C4-2B (cell line): ENCODE data around the gene TMCO4.

Experiments used
- ZFX ChIP-seq: fragments of 450-650 bp; IDR thresholded peaks from 2 replicates; pipeline ENCODE4 v1.6.1; 2017
- TF ChIP-seq, protein P1 (sequence below): fragments of 450-650 bp; conservative IDR thresholded peaks from 2 replicates; pipeline ENCODE4 v1.5.1; 2017; ENCODE audit warnings: mild to moderate bottlenecking

DNA sequence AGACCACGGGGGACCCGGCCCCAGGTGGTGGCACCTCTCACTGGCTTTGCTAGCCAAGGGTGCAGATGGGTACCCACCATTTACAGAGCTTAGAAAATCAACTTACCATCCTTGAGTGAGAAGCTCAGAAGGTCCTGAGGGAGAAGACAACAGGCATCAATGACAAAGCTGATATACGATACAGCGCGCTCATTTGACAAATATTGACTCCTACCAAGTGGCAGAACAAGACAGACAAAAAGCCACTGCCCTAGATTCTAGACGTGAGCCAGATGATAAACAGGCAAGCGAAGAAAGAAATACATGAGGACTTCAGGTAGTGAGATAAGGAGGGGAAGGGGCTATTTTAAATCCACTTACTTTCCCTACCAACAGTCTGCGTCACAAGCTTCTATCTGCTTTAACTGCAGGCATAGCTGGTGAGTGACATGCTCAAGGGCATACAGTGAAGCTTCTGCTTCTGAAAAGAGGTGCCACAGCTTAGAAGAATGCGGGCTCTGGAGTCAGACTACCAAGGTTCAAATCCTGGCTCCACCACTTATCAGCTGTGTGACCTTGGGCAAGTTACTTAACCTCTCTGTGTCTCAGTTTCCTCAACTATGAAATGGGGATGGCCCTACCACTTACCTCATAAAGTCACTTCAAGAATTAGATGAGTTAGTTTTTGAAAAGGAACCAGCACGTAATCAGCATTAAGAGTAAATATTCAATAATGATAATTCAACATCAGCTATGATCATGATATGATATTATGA, 29.1 kb downstream of the TMCO4 start:
- TF ChIP-seq, protein P1, sequence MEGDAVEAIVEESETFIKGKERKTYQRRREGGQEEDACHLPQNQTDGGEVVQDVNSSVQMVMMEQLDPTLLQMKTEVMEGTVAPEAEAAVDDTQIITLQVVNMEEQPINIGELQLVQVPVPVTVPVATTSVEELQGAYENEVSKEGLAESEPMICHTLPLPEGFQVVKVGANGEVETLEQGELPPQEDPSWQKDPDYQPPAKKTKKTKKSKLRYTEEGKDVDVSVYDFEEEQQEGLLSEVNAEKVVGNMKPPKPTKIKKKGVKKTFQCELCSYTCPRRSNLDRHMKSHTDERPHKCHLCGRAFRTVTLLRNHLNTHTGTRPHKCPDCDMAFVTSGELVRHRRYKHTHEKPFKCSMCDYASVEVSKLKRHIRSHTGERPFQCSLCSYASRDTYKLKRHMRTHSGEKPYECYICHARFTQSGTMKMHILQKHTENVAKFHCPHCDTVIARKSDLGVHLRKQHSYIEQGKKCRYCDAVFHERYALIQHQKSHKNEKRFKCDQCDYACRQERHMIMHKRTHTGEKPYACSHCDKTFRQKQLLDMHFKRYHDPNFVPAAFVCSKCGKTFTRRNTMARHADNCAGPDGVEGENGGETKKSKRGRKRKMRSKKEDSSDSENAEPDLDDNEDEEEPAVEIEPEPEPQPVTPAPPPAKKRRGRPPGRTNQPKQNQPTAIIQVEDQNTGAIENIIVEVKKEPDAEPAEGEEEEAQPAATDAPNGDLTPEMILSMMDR: no peak
- TF ChIP-seq ZFX: no peak
